B cell (primary cell): Measurements from ENCODE around the gene PTPRN2. TPM values are rescaled to one million over a fixed set of nuclear protein-coding genes. Genes with fewer than 3 reads are reported as not detected.

Experiments used
- ATAC-seq: fragments of 200-7000 bp; cut with Tn5 transposase; one replicate; pipeline ENCODE4 v1.10.0; 2021; ENCODE audit warnings: low read depth, mild to moderate bottlenecking, moderate number of reproducible peaks, moderate library complexity
- CTCF ChIA-PET: fragments of 350-600 bp; sonication (Branson Sonifier 250); formaldehyde crosslinking; loops from one replicate; lab custom pipeline; 2021; ENCODE audit warnings: antibody characterized with exemption, inconsistent platforms; lab: Charles Lee
- POLR2A ChIA-PET: fragments of 350-600 bp; sonication (Branson Sonifier 250); formaldehyde crosslinking; loops from one replicate; lab custom pipeline; 2021; ENCODE audit warnings: antibody characterized with exemption; lab: Charles Lee
- DNase-seq: peaks from one replicate; pipeline ENCODE4 v3.0.0; 2013
- H2AFZ ChIP-seq: 2 replicates; pipeline ENCODE4 v1.6.1; 2012; ENCODE audit warnings: mild to moderate bottlenecking, low read depth, low read length; ENCODE audit not compliant: insufficient read depth, poor library complexity, severe bottlenecking
- H3K27ac ChIP-seq, 2 donors: 1 replicate in 1 of 2; 2 replicates in 1 of 2; pipeline ENCODE4 v1.5.1; 2012 to 2013; ENCODE audit warnings: low read length in 2 of 2, mild to moderate bottlenecking in 2 of 2, moderate library complexity in 1 of 2
- H3K27me3 ChIP-seq, 4 experiments: fragments of 200-600 bp in 1 of 4; sonication (generic) in 1 of 4; replicated peaks in 1 of 4; 1 replicate in 2 of 4; 2 replicates in 2 of 4; pipeline versions ENCODE4 v1.6.1 to v1.7.0; 2013 to 2016; ENCODE audit warnings: low read length in 3 of 4, mild to moderate bottlenecking in 2 of 4, mixed read lengths in 1 of 4, moderate library complexity in 1 of 4; ENCODE audit not compliant: insufficient read depth in 4 of 4, control insufficient read depth in 3 of 4; ENCODE audit errors: control extremely low read depth in 1 of 4
- H3K36me3 ChIP-seq, 2 experiments: replicated peaks in 1 of 2; 1 replicate in 1 of 2; 2 replicates in 1 of 2; pipeline versions ENCODE4 v1.6.1 to v1.7.1; 2013; ENCODE audit warnings: low read length in 1 of 2; ENCODE audit not compliant: insufficient read depth in 2 of 2, control insufficient read depth in 1 of 2; ENCODE audit errors: control extremely low read depth in 1 of 2, extremely low read depth in 1 of 2
- H3K4me1 ChIP-seq, 2 donors: fragments of 200-600 bp in 1 of 2; sonication (generic) in 1 of 2; 1 replicate in 1 of 2; 2 replicates in 1 of 2; pipeline versions ENCODE4 v1.5.1 to v1.6.1; 2013 to 2017; ENCODE audit warnings: low read length in 2 of 2; ENCODE audit not compliant: control insufficient read depth in 2 of 2, insufficient read depth in 2 of 2
- H3K4me2 ChIP-seq: replicated peaks from 2 replicates; pipeline ENCODE3; 2012; ENCODE audit warnings: mild to moderate bottlenecking, low read depth, low read length; ENCODE audit not compliant: poor library complexity, severe bottlenecking
- H3K4me3 ChIP-seq, 5 experiments: fragments of 200-600 bp in 1 of 5; sonication (generic) in 1 of 5; 1 replicate in 3 of 5; 2 replicates in 2 of 5; pipeline versions ENCODE4 v1.5.1 to v1.7.0; 2011 to 2016; ENCODE audit warnings: low read length in 4 of 5, mild to moderate bottlenecking in 4 of 5, low read depth in 2 of 5, control low read depth in 1 of 5, moderate library complexity in 1 of 5; ENCODE audit not compliant: insufficient read depth in 1 of 5; ENCODE audit errors: control extremely low read depth in 1 of 5, extremely low read depth in 1 of 5
- H3K79me2 ChIP-seq: fragments of 200-600 bp; sonication (generic); one replicate; pipeline ENCODE4 v1.6.0; 2016; ENCODE audit warnings: low read length; ENCODE audit not compliant: control insufficient read depth, insufficient read depth
- H3K9ac ChIP-seq: fragments of 200-600 bp; sonication (generic); 2 replicates; pipeline ENCODE4 v1.6.1; 2017; ENCODE audit warnings: mild to moderate bottlenecking, low read length, moderate library complexity
- H3K9me3 ChIP-seq, 3 donors: one replicate each; pipeline versions ENCODE4 v1.6.1 to v1.7.1; 2013; ENCODE audit warnings: low read length in 2 of 3; ENCODE audit not compliant: control insufficient read depth in 2 of 3, insufficient read depth in 1 of 3; ENCODE audit errors: control extremely low read depth in 1 of 3
- H4K20me1 ChIP-seq: 2 replicates; pipeline ENCODE4 v1.6.0; 2012; ENCODE audit warnings: mild to moderate bottlenecking, low read length; ENCODE audit not compliant: insufficient read depth, control insufficient read depth, poor library complexity, severe bottlenecking
- H3K27ac Mint-ChIP-seq: one replicate; pipeline ENCODE4 v1.8.0; 2021; ENCODE audit warnings: mixed read lengths
- H3K27me3 Mint-ChIP-seq: one replicate; pipeline ENCODE4 v1.8.0; 2021; ENCODE audit warnings: mixed read lengths
- H3K4me1 Mint-ChIP-seq: one replicate; pipeline ENCODE4 v1.8.0; 2021; ENCODE audit warnings: mixed read lengths
- H3K4me3 Mint-ChIP-seq: one replicate; pipeline ENCODE4 v1.8.0; 2021; ENCODE audit warnings: mixed read lengths
- H3K9me3 Mint-ChIP-seq: one replicate; pipeline ENCODE4 v1.8.0; 2022; ENCODE audit warnings: mixed read lengths; ENCODE audit not compliant: insufficient read depth
- CTCF ChIP-seq: fragments of 200-600 bp; IDR thresholded peaks from one replicate; pipeline ENCODE4 v1.8.0; 2022; ENCODE audit warnings: antibody characterized with exemption, mild to moderate bottlenecking
- EZH2 ChIP-seq: IDR thresholded peaks from 2 replicates; pipeline ENCODE4 v1.6.1; 2012; ENCODE audit warnings: borderline replicate concordance, low read depth, mild to moderate bottlenecking, moderate library complexity, low read length; ENCODE audit not compliant: insufficient read depth, poor library complexity, severe bottlenecking
- WGBS: methylation state at CpG from one replicate; pipeline ENCODE4 v1.1.5; 2013; ENCODE audit warnings: missing lambda C conversion rate; ENCODE audit not compliant: insufficient coverage; 5-methylcytosine and 5-hydroxymethylcytosine counted together
- intact Hi-C: fragments of 100-400 bp; cut with micrococcal nuclease; formaldehyde crosslinking; loops from one replicate; pipeline ENCODE4 v1.10.0; 2022
- polyA plus RNA-seq: library from polyadenylated mRNA; depleted of rRNA; stranded (reverse); fragments of >200 nt; gene quantifications from 2 replicates; pipeline ENCODE4 v1.2.3, GENCODE V29; 2012
- total RNA-seq, 2 donors: library from RNA; stranded (reverse); fragments of 120-200 nt in 1 of 2; gene quantifications; 1 replicate in 1 of 2; 2 replicates in 1 of 2; pipeline versions ENCODE4 v1.2.3 to v1.2.4, GENCODE V29; 2013 to 2022

PTPRN2 gene
- total and polyA plus RNA-seq, 2 donors (not counting 1 experiment from before 2014, with no cell fraction given), result 2.0 to 5.0 TPM

GRCh38 chr7:157634401-157635147, 953.0 kb downstream of the PTPRN2 start:
- Histone ChIP-seq H3K9me3 (peaks cover 0 to 9% (median 0%) of the 10 kb centered on the region in 3 donors), H3K79me2 (no peaks in the 10 kb centered on the region), H3K4me1 (no peaks in the 10 kb centered on the region), H3K27ac (no peak overlapping the region), H3K9ac (no peak overlapping the region), H3K36me3 (no peaks in the 10 kb centered on the region), H2AFZ (no peak overlapping the region), H3K4me2 (no peak overlapping the region), H3K27me3 (peaks cover 0 to 3% (median 1%) of the 10 kb centered on the region in 4 experiments), H3K4me3 (no peak overlapping the region), H4K20me1 (no peaks in the 10 kb centered on the region)
- DNase-seq, result no peak
- Mint-ChIP-seq H3K27ac (no peak overlapping the region), H3K4me3 (no peak overlapping the region), H3K27me3 (peaks cover 30% of the 10 kb centered on the region), H3K9me3 (no peaks in the 10 kb centered on the region), H3K4me1 (no peaks in the 10 kb centered on the region)
- ATAC-seq, result no peak
- 95% methylated on average over 23 of the region's 24 CpGs for WGBS
- ChIA-PET CTCF (no interaction called here), POLR2A (no interaction called here)
- intact Hi-C loops, result no loop called here
- TF ChIP-seq EZH2, result no peak
- TF ChIP-seq CTCF, result no peak

GRCh38 chr7:157633465-157634185, 954.0 kb downstream of the PTPRN2 start:
- 86% methylated on average over 21 of the region's 21 CpGs for WGBS
- H3K4me1 ChIP-seq, result no peaks in the 10 kb centered on the region
- TF ChIP-seq CTCF (no peak), EZH2 (no peak)
- Mint-ChIP-seq H3K27me3 (peaks cover 32% of the 10 kb centered on the region), H3K4me1 (no peaks in the 10 kb centered on the region), H3K4me3 (no peak overlapping the region), H3K27ac (no peak overlapping the region), H3K9me3 (no peaks in the 10 kb centered on the region)
- H3K79me2 ChIP-seq, result no peaks in the 10 kb centered on the region
- DNase-seq, result no peak
- no peak overlapping the region for H3K27ac ChIP-seq
- no peak overlapping the region for H3K4me2 ChIP-seq
- H3K27me3 ChIP-seq, result peaks cover 0 to 6% (median 1%) of the 10 kb centered on the region in 4 experiments
- H4K20me1 ChIP-seq, result no peaks in the 10 kb centered on the region
- no peak overlapping the region for H2AFZ ChIP-seq
- no peak overlapping the region for H3K4me3 ChIP-seq
- no peaks in the 10 kb centered on the region for H3K36me3 ChIP-seq
- H3K9me3 ChIP-seq, result peaks cover 0 to 5% (median 0%) of the 10 kb centered on the region in 3 donors
- H3K9ac ChIP-seq, result no peak overlapping the region
- intact Hi-C loops, result no loop called here
- ATAC-seq, result no peak
- ChIA-PET CTCF (no interaction called here), POLR2A (no interaction called here)
